ENCODE results near the gene MYLK4. TPM values are rescaled to one million over a fixed set of nuclear protein-coding genes. Genes with fewer than 3 reads are reported as not detected.

The MYLK4 gene
- total RNA-seq, 1 donor = 0.43 TPM

- no peak overlapping the region for H3K4me3 ChIP-seq (ENCODE audit: low read depth, low read length)
- peak; percentile 44 for DNase-seq (ENCODE audit: low read depth)
- no peak for TF ChIP-seq CTCF (IDR thresholded peaks at IDR 0.05; ENCODE audit: insufficient read depth, low read depth, low read length)
These were observed 11.4 kb downstream of the MYLK4 start for GRCh38 chr6:2739335-2739734.

- DNase-seq (ENCODE audit: low read depth) = peak; percentile 66
These were observed 12.2 kb downstream of the MYLK4 start for GRCh38 chr6:2738373-2738979.

GRCh38 chr6:2737885-2738284 is 12.8 kb downstream of the MYLK4 start:
- no peak overlapping the region for H3K4me3 ChIP-seq (ENCODE audit: low read depth, low read length)
- DNase-seq (ENCODE audit: low read depth) = no peak
- no peak for TF ChIP-seq CTCF (IDR thresholded peaks at IDR 0.05; ENCODE audit: insufficient read depth, low read depth, low read length)

More at GRCh38 chr6:2738373-2738979, 12.2 kb downstream of the MYLK4 start:
- H3K4me3 ChIP-seq (ENCODE audit: low read depth, low read length) = no peak overlapping the region
- TF ChIP-seq CTCF (IDR thresholded peaks at IDR 0.05; ENCODE audit: insufficient read depth, low read depth, low read length) = peak; percentile 75

- no peak for DNase-seq (ENCODE audit: low read depth)
- no peak for TF ChIP-seq CTCF (IDR thresholded peaks at IDR 0.05; ENCODE audit: insufficient read depth, low read depth, low read length)
These were observed 16.1 kb downstream of the MYLK4 start for GRCh38 chr6:2734488-2735166.

GRCh38 chr6:2733736-2734480 is 16.8 kb downstream of the MYLK4 start:
- no peak overlapping the region for H3K4me3 ChIP-seq (ENCODE audit: low read depth, low read length)
- no peak for TF ChIP-seq CTCF (IDR thresholded peaks at IDR 0.05; ENCODE audit: insufficient read depth, low read depth, low read length)
- no peak for DNase-seq (ENCODE audit: low read depth)

More at GRCh38 chr6:2734488-2735166, 16.1 kb downstream of the MYLK4 start:
- H3K4me3 ChIP-seq (ENCODE audit: low read depth, low read length) = no peak overlapping the region

- no peak for TF ChIP-seq CTCF (IDR thresholded peaks at IDR 0.05; ENCODE audit: insufficient read depth, low read depth, low read length)
- no peak for DNase-seq (ENCODE audit: low read depth)
- H3K4me3 ChIP-seq (ENCODE audit: low read depth, low read length) = no peak overlapping the region
These were observed 17.4 kb downstream of the MYLK4 start for GRCh38 chr6:2733324-2733723.
